ENCODE data around the gene ELOVL5.

DNA sequence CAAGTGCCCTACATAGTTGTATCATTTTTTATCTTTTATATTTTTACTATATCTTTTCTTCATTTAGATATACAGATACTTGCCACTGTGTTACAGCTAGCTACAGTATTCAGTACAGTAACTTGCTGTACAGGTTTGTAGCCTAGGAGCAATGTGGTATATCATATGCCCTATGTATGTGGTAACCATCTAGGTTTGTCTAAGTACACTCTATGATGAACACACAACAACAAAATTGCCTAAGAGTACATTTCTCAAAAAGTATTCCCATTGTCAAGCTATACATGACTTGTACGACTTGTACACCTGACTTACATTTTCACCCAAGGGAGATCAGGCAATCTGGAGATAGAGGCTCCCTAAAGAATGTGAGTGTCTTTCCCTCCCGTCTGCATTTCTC is 8.2 kb downstream of the ELOVL5 start:
- TF ChIP-seq, protein P1, sequence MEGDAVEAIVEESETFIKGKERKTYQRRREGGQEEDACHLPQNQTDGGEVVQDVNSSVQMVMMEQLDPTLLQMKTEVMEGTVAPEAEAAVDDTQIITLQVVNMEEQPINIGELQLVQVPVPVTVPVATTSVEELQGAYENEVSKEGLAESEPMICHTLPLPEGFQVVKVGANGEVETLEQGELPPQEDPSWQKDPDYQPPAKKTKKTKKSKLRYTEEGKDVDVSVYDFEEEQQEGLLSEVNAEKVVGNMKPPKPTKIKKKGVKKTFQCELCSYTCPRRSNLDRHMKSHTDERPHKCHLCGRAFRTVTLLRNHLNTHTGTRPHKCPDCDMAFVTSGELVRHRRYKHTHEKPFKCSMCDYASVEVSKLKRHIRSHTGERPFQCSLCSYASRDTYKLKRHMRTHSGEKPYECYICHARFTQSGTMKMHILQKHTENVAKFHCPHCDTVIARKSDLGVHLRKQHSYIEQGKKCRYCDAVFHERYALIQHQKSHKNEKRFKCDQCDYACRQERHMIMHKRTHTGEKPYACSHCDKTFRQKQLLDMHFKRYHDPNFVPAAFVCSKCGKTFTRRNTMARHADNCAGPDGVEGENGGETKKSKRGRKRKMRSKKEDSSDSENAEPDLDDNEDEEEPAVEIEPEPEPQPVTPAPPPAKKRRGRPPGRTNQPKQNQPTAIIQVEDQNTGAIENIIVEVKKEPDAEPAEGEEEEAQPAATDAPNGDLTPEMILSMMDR (IDR thresholded peaks at IDR 0.05): no peak
- no peak for TF ChIP-seq POLR2A (IDR thresholded peaks at IDR 0.05)

Measured in thyroid gland (tissue), 4 donors.